GM12874 (cell line): ENCODE data around the gene PHACTR1.

ENCODE experiments used
- CTCF ChIP-seq: IDR thresholded peaks from 2 replicates; pipeline ENCODE4 v1.5.1; 2011; ENCODE audit warnings: low read depth, mild to moderate bottlenecking, control low read depth, low read length, moderate library complexity; ENCODE audit not compliant: insufficient read depth

The PHACTR1 gene

GRCh38 chr6:13198168-13198567, 481.6 kb downstream of the PHACTR1 start:
- no peak for TF ChIP-seq CTCF

DNA sequence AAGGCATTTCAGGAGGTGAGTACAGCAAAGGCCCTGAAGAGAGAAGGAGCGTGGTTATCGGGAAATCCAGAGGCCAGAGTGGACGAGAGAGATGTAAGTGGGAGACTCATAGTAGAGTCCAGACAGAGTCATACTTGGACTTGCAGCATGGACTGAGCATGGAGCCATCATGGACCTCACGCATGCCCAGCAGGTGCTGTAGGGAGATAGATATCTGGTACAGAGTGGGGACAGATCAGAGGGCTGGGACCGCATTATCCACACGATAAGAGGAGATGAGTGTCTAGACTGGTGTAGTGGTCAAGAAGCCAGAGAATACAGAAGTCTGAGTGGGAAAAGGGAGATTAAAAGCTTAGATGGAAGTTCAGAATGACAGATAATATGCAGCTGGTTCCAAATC, 484.8 kb downstream of the PHACTR1 start:
- no peak for TF ChIP-seq CTCF

- no peak for TF ChIP-seq CTCF
Measured at GRCh38 chr6:13203145-13203544, 486.6 kb downstream of the PHACTR1 start.

DNA sequence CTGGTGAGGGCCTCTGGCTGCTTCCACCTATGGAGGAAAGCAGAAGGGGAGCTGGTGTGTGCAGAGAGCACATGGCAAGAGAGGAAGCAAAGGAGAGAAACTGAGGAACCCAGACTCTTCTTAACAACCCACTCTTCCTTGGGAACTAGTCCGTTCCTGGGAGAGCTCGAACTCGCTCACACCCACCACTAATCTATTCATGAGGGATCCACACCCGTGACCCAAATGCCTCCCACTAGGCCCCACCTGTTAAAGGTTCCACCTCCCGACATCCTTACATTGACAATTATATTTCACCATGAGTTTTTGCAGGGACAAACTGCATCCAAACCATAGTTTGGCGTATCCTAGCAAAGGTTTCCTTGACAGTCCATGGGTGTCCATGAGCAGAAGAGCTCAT, 488.5 kb downstream of the PHACTR1 start:
- TF ChIP-seq CTCF, result no peak

DNA sequence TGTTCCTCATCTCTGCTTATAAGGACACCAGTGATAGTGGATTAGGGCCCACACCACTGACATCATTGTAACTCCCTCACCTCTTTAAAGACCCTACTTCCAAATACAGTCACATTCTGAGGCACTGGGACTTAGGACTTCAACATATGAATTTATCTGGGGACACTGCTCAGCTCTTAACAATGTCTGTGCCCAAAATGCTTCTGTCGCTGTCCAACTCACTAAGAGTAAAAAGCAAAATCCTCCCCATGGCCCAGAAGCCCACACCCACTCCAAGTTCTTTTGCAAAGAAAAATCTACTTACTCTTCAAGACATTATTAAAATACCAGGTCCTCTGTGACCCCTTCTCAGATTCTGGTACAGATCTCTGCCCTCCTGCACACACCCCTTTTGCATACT, 495.5 kb downstream of the PHACTR1 start:
- no peak for TF ChIP-seq CTCF

DNA sequence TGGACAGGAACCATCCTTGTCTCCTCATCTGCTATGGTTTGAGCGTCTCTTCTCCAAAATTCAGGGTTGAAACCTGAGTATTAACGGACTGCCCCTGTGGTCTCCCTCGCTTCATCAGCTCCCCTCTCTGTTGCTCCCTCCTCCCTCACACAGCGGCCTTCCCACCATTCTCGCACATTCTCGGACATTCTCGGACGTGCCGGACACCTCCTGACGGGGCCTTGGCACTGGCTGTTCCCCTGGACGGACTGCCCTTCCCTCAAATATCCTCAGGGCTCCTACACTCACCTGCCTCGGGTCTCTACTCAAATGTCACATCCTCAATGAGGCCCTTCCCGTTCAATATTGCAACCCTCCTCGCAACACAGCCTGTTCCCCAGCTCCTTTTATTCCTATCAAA, 496.0 kb downstream of the PHACTR1 start:
- no peak for TF ChIP-seq CTCF

GRCh38 chr6:13215390-13215789, 498.8 kb downstream of the PHACTR1 start:
- TF ChIP-seq CTCF, result no peak

DNA sequence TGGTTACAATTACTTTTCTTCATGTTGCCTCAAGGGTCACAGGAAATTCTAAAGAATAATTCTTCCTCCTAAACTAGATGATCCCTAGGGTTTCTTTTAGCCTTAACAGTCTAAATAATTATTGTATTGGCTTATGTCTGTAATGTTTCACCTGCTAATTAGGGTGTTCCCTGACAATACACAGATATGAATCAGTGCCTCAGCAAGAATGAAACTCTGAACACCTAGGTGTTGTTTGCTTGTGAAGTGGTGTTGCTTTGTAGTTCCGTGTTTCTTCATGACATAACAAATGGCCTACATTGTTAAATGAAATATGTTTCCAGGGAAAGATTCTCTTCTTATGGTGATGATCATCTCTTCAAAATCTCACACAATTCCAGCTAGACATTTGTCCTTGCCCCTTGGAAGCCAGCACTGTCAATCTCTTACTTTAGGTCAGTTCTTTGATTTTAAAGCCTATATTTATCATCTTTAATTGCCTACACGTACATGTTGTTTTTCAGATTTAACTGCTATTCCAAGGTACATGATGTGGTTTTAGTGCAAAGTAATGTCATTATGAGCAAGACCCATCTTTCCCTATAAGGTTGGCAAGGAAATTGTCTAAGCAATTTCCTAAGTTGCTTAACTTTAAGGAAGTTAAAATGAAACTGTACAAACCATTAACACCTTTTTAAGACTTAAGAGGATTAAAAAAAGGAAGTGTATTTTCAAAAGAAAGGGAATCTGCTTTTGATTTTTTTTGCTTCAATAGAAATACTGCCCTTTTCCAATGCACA, 499.9 kb downstream of the PHACTR1 start:
- no peak for TF ChIP-seq CTCF
